Osteoblast (primary cell): ENCODE measurements around the gene SLC23A3. TPM values are rescaled to one million over a fixed set of nuclear protein-coding genes. Genes with fewer than 3 reads are reported as not detected.

Experiments used
- DNase-seq: peaks from one replicate; pipeline ENCODE4 v3.0.0; 2011; ENCODE audit warnings: low spot score, mixed read lengths; ENCODE audit not compliant: insufficient read length; ENCODE audit errors: missing footprints
- H2AFZ ChIP-seq: 2 replicates; pipeline ENCODE4 v1.6.0; 2011; ENCODE audit warnings: mild to moderate bottlenecking, low read length
- H3K27ac ChIP-seq: 2 replicates; pipeline ENCODE4 v1.5.1; 2011; ENCODE audit warnings: mild to moderate bottlenecking, low read depth, low read length, moderate library complexity
- H3K27me3 ChIP-seq: 2 replicates; pipeline ENCODE4 v1.6.0; 2012; ENCODE audit warnings: mild to moderate bottlenecking, control low read depth, inconsistent platforms, low read length, moderate library complexity; ENCODE audit not compliant: insufficient read depth
- H3K36me3 ChIP-seq: 2 replicates; pipeline ENCODE4 v1.5.1; 2011; ENCODE audit warnings: mild to moderate bottlenecking, low read length, control low read depth, moderate library complexity; ENCODE audit not compliant: insufficient read depth
- H3K4me1 ChIP-seq: 2 replicates; pipeline ENCODE4 v1.5.1; 2011; ENCODE audit warnings: mild to moderate bottlenecking, low read length, control low read depth, moderate library complexity; ENCODE audit not compliant: insufficient read depth
- H3K4me2 ChIP-seq: 2 replicates; pipeline ENCODE4 v1.6.0; 2011; ENCODE audit warnings: mild to moderate bottlenecking, low read length; ENCODE audit not compliant: insufficient read depth
- H3K4me3 ChIP-seq: fragments of 200-600 bp; sonication (generic); 3 replicates; pipeline ENCODE4 v1.5.1; 2012; ENCODE audit warnings: mild to moderate bottlenecking, low read length, inconsistent platforms; ENCODE audit not compliant: insufficient read depth
- H3K79me2 ChIP-seq: 2 replicates; pipeline ENCODE4 v1.6.0; 2012; ENCODE audit warnings: mild to moderate bottlenecking, low read length, control low read depth, inconsistent platforms; ENCODE audit not compliant: insufficient read depth
- H3K9me3 ChIP-seq: 2 replicates; pipeline ENCODE4 v1.5.1; 2011; ENCODE audit warnings: low read depth, low read length, control low read depth
- H4K20me1 ChIP-seq: 2 replicates; pipeline ENCODE4 v1.6.0; 2012; ENCODE audit warnings: mild to moderate bottlenecking, low read length, control low read depth; ENCODE audit not compliant: insufficient read depth
- total RNA-seq: library from RNA; depleted of rRNA; stranded (reverse); fragments of >200 nt; gene quantifications from 2 replicates; pipeline ENCODE4 v1.2.3, GENCODE V29; 2012
- TF ChIP-seq, protein P1 (sequence below): IDR thresholded peaks from 2 replicates; pipeline ENCODE4 v1.5.1; 2011; ENCODE audit warnings: mild to moderate bottlenecking, low read depth, low read length, moderate library complexity; ENCODE audit errors: extremely low read depth

Gene SLC23A3
- total RNA-seq, 1 donor = 1.4 TPM

DNA sequence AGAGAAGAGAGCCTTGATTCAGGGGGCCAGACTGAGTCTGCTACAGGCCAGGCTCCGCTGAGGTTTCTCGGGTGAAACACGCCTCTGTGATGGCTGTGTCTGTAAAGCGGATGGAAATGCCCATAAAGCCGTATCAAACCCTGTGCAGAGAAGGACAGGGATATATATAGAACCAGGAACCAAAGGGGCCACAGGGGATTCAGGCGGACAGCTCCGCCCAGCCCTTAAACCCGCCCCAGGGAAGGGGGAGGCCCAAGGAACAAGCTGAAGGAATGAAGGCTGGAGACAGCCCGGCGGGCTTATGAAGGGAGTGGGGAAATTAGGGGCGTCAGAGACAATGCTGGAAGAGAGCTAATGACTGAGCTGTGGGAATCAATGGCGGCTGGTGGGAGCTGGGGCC lies 51.3 kb downstream of the SLC23A3 start:
- Histone ChIP-seq H3K79me2 (no peaks in the 10 kb centered on the region), H3K4me3 (no peak overlapping the region), H3K9me3 (no peaks in the 10 kb centered on the region), H3K4me1 (no peaks in the 10 kb centered on the region), H3K27ac (no peak overlapping the region), H2AFZ (no peak overlapping the region), H3K36me3 (no peaks in the 10 kb centered on the region), H3K4me2 (no peak overlapping the region), H3K27me3 (no peaks in the 10 kb centered on the region), H4K20me1 (peaks cover 10% of the 10 kb centered on the region)
- TF ChIP-seq, protein P1, sequence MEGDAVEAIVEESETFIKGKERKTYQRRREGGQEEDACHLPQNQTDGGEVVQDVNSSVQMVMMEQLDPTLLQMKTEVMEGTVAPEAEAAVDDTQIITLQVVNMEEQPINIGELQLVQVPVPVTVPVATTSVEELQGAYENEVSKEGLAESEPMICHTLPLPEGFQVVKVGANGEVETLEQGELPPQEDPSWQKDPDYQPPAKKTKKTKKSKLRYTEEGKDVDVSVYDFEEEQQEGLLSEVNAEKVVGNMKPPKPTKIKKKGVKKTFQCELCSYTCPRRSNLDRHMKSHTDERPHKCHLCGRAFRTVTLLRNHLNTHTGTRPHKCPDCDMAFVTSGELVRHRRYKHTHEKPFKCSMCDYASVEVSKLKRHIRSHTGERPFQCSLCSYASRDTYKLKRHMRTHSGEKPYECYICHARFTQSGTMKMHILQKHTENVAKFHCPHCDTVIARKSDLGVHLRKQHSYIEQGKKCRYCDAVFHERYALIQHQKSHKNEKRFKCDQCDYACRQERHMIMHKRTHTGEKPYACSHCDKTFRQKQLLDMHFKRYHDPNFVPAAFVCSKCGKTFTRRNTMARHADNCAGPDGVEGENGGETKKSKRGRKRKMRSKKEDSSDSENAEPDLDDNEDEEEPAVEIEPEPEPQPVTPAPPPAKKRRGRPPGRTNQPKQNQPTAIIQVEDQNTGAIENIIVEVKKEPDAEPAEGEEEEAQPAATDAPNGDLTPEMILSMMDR = no peak
- no peak for DNase-seq

DNA sequence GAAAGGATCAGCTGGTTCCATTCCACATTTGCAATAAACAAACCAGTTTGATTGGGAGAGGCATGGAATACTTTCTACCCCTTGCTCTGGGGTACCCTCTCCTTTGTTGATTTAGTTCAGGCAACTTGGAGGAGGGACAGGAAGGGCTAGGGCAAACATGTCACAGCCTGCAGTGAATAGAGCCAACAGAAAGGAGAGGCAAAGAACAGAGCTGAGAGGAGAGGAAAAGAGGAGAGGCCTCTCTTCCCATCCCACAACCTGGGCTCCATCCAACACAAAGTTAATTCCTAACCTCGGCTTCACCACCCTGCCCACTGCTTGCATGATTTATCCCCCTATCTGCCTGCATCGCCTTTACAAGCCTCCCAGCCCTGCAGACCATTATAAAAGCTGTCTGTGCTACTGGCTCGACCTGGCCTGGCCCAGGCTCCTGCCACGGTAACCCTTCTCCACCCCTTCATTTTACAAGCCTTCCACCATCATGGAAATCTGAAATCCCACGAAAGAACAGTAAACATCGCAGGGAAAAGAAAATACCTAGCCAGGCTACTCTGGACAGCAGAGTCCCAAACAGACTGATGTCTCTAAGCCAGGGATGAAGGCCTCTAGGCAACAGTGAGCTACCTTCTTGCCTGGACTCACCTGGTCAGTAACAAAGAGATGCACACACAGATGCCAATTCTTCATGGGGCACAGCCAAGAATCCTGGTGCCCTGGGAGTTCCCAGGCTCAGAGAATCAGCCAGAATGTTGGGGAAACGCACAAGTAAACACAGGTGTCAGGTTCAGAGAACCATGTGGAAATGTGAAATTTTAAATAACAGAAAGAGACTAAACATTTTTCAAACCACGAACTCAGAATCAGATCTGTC lies 52.8 kb downstream of the SLC23A3 start:
- no peak for DNase-seq
- no peaks in the 10 kb centered on the region for H3K36me3 ChIP-seq
- no peaks in the 10 kb centered on the region for H3K4me1 ChIP-seq
- H3K4me3 ChIP-seq = no peak overlapping the region
- H3K4me2 ChIP-seq = no peak overlapping the region
- TF ChIP-seq, protein P1 = no peak
- H3K9me3 ChIP-seq = no peaks in the 10 kb centered on the region
- H3K27me3 ChIP-seq = no peaks in the 10 kb centered on the region
- no peaks in the 10 kb centered on the region for H3K79me2 ChIP-seq
- H2AFZ ChIP-seq = no peak overlapping the region
- peaks cover 9% of the 10 kb centered on the region for H4K20me1 ChIP-seq
- no peak overlapping the region for H3K27ac ChIP-seq

GRCh38 chr2:219112651-219113338 lies 57.0 kb downstream of the SLC23A3 start:
- Histone ChIP-seq H4K20me1 (peaks cover 10% of the 10 kb centered on the region), H3K27ac (no peak overlapping the region), H3K36me3 (no peaks in the 10 kb centered on the region), H3K4me3 (no peak overlapping the region), H2AFZ (no peak overlapping the region), H3K4me2 (no peak overlapping the region), H3K9me3 (no peaks in the 10 kb centered on the region), H3K27me3 (no peaks in the 10 kb centered on the region), H3K4me1 (no peaks in the 10 kb centered on the region), H3K79me2 (no peaks in the 10 kb centered on the region)
- TF ChIP-seq, protein P1 = no peak
- DNase-seq = no peak

- TF ChIP-seq, protein P1 = no peak
- no peaks in the 10 kb centered on the region for H3K27me3 ChIP-seq
- no peak overlapping the region for H3K4me3 ChIP-seq
- H3K9me3 ChIP-seq = no peaks in the 10 kb centered on the region
- no peaks in the 10 kb centered on the region for H3K79me2 ChIP-seq
- no peak for DNase-seq
- H3K36me3 ChIP-seq = no peaks in the 10 kb centered on the region
- H3K4me2 ChIP-seq = no peak overlapping the region
- H2AFZ ChIP-seq = no peak overlapping the region
- H3K4me1 ChIP-seq = no peaks in the 10 kb centered on the region
- H4K20me1 ChIP-seq = peaks cover 13% of the 10 kb centered on the region
- no peak overlapping the region for H3K27ac ChIP-seq
These were observed 57.8 kb downstream of the SLC23A3 start for GRCh38 chr2:219112062-219112406.
